Skeletal muscle tissue (tissue), 4 donors: ENCODE measurements around the gene IRF4. TPM values are rescaled to one million over a fixed set of nuclear protein-coding genes. Genes with fewer than 3 reads are reported as not detected.

ENCODE experiments used
- H3K27ac ChIP-seq: one replicate; pipeline ENCODE4 v1.7.0; 2013; ENCODE audit warnings: mild to moderate bottlenecking, low read depth, low read length, inconsistent platforms
- H3K27me3 ChIP-seq, 3 donors: one replicate each; pipeline ENCODE4 v1.7.0; 2013; ENCODE audit warnings: low read length in 3 of 3; ENCODE audit not compliant: control insufficient read depth in 3 of 3, insufficient read depth in 3 of 3
- H3K36me3 ChIP-seq, 3 donors: one replicate each; pipeline ENCODE4 v1.7.0; 2013; ENCODE audit warnings: low read length in 3 of 3; ENCODE audit not compliant: control insufficient read depth in 3 of 3, insufficient read depth in 3 of 3
- H3K4me1 ChIP-seq, 3 donors: one replicate each; pipeline ENCODE4 v1.7.0; 2013; ENCODE audit warnings: low read length in 3 of 3, mild to moderate bottlenecking in 3 of 3; ENCODE audit not compliant: control insufficient read depth in 3 of 3, insufficient read depth in 3 of 3
- H3K4me3 ChIP-seq, 3 donors: one replicate each; pipeline ENCODE4 v1.7.0; 2013; ENCODE audit warnings: low read length in 3 of 3
- H3K9ac ChIP-seq, 3 donors: one replicate each; pipeline ENCODE4 v1.7.0; 2013; ENCODE audit warnings: low read length in 3 of 3, mild to moderate bottlenecking in 3 of 3, moderate library complexity in 2 of 3, low read depth in 1 of 3
- H3K9me3 ChIP-seq, 3 donors: one replicate each; pipeline ENCODE4 v1.7.0; 2013; ENCODE audit warnings: low read length in 3 of 3; ENCODE audit not compliant: control insufficient read depth in 3 of 3
- total RNA-seq: library from RNA; depleted of rRNA; stranded (reverse); fragments of >200 nt; gene quantifications from one replicate; pipeline ENCODE4 v1.2.3, GENCODE V29; 2014
- donor health status: Osteomylitis.

IRF4 gene
- total RNA-seq, 1 donor from 2014 or later = 3.1 TPM

GRCh38 chr6:428047-428603 lies 36.6 kb downstream of the IRF4 start:
- Histone ChIP-seq H3K9ac (no peak overlapping the region), H3K27ac (no peak overlapping the region), H3K4me1 (no peaks in the 10 kb centered on the region), H3K9me3 (no peaks in the 10 kb centered on the region), H3K36me3 (no peaks in the 10 kb centered on the region), H3K27me3 (peaks cover 6 to 18% (median 14%) of the 10 kb centered on the region in 3 donors), H3K4me3 (no peak overlapping the region)

GRCh38 chr6:429515-430121 lies 38.1 kb downstream of the IRF4 start:
- H3K4me1 ChIP-seq = no peaks in the 10 kb centered on the region
- no peak overlapping the region for H3K4me3 ChIP-seq
- no peak overlapping the region for H3K27ac ChIP-seq
- no peaks in the 10 kb centered on the region for H3K36me3 ChIP-seq
- peaks cover 6 to 25% (median 14%) of the 10 kb centered on the region in 3 donors for H3K27me3 ChIP-seq
- H3K9me3 ChIP-seq = no peaks in the 10 kb centered on the region
- H3K9ac ChIP-seq = no peak overlapping the region

DNA sequence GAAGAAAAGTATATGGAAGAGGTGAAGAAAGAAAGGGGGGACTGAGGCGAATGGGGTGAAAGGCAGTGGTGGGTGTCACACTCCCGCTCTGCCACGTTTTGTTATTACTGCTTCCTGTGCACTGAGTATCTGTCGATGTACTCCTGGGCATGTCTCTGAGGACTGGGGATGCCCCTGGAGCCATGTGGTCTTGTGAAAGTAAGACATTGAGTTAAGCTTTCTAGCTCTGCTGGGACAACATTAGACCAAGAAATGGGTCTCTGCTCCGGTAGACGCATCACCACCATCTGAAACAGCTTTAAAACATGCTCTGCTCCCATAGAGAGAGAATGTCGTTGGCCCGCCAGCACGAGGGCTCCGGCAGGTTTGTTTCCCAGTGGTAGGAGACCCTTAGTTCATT lies 40.0 kb downstream of the IRF4 start:
- H3K27ac ChIP-seq = no peak overlapping the region
- H3K9ac ChIP-seq = no peak overlapping the region
- peaks cover 6 to 25% (median 21%) of the 10 kb centered on the region in 3 donors for H3K27me3 ChIP-seq
- H3K4me3 ChIP-seq = no peak overlapping the region
- H3K4me1 ChIP-seq = no peaks in the 10 kb centered on the region
- no peaks in the 10 kb centered on the region for H3K36me3 ChIP-seq
- no peaks in the 10 kb centered on the region for H3K9me3 ChIP-seq

DNA sequence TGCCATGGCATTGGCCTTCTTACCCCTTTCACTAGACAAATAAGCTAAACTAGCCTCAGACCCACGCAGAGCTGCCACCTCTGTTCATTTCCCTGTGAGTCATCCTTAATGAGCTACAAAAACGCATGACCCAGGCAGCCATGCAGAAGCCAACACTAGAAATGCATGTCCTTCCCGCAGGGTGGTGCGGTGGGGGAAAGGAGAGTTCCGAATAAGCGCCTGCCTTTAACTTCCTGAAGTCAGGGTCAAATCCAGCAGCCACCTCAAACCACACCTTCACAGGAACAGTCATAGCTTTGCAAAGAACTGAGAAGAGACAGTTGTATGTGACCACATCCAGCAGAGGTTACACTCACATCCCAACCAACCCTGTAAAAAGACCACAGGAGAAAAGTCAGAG lies 40.4 kb downstream of the IRF4 start:
- Histone ChIP-seq H3K36me3 (no peaks in the 10 kb centered on the region), H3K27me3 (peaks cover 6 to 25% (median 21%) of the 10 kb centered on the region in 3 donors), H3K4me3 (no peak overlapping the region), H3K27ac (no peak overlapping the region), H3K9ac (no peak overlapping the region), H3K4me1 (no peaks in the 10 kb centered on the region), H3K9me3 (no peaks in the 10 kb centered on the region)

GRCh38 chr6:434051-434705 lies 42.6 kb downstream of the IRF4 start:
- Histone ChIP-seq H3K9ac (no peak overlapping the region), H3K27ac (no peak overlapping the region), H3K27me3 (peaks cover 3 to 16% (median 12%) of the 10 kb centered on the region in 3 donors), H3K9me3 (no peaks in the 10 kb centered on the region), H3K36me3 (no peaks in the 10 kb centered on the region), H3K4me1 (no peaks in the 10 kb centered on the region), H3K4me3 (no peak overlapping the region)

GRCh38 chr6:435441-436307 lies 44.1 kb downstream of the IRF4 start:
- Histone ChIP-seq H3K4me1 (no peaks in the 10 kb centered on the region), H3K27me3 (peaks cover 3 to 16% (median 12%) of the 10 kb centered on the region in 3 donors), H3K9ac (no peak overlapping the region), H3K4me3 (no peak overlapping the region), H3K36me3 (no peaks in the 10 kb centered on the region), H3K9me3 (no peaks in the 10 kb centered on the region), H3K27ac (no peak overlapping the region)

- Histone ChIP-seq H3K36me3 (no peaks in the 10 kb centered on the region), H3K27me3 (peaks cover 3 to 20% (median 13%) of the 10 kb centered on the region in 3 donors), H3K9me3 (no peaks in the 10 kb centered on the region), H3K27ac (no peak overlapping the region), H3K9ac (no peak overlapping the region), H3K4me1 (no peaks in the 10 kb centered on the region), H3K4me3 (no peak overlapping the region)
Measured at GRCh38 chr6:436308-437036, 44.9 kb downstream of the IRF4 start.

DNA sequence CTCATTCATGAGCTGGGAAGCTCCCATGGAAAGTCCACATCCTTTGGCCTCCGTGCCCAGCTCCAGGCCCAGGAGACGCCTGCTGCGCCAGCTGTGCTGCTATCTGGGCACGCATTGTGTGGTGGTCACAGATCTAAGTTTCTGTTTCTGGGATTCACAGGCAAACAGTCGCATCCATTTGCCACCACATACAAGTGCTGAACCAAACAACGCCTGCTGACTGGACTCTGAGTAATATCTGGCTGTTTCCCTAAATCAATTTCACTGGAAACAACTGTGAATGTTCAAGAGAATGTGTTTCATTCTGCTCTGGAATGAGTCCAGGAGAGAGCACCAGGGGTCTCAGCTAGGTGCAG lies 45.5 kb downstream of the IRF4 start:
- Histone ChIP-seq H3K4me1 (no peaks in the 10 kb centered on the region), H3K9me3 (no peaks in the 10 kb centered on the region), H3K27me3 (peaks cover 2 to 18% (median 14%) of the 10 kb centered on the region in 3 donors), H3K4me3 (no peak overlapping the region), H3K36me3 (no peaks in the 10 kb centered on the region), H3K9ac (no peak overlapping the region), H3K27ac (no peak overlapping the region)

- H3K9ac ChIP-seq = no peak overlapping the region
- H3K4me3 ChIP-seq = no peak overlapping the region
- H3K4me1 ChIP-seq = no peaks in the 10 kb centered on the region
- H3K9me3 ChIP-seq = no peaks in the 10 kb centered on the region
- H3K27ac ChIP-seq = no peak overlapping the region
- peaks cover 4 to 17% (median 17%) of the 10 kb centered on the region in 3 donors for H3K27me3 ChIP-seq
- no peaks in the 10 kb centered on the region for H3K36me3 ChIP-seq
Measured at GRCh38 chr6:438634-439170, 47.1 kb downstream of the IRF4 start.
